DMS53 treated with DMSO at 0.1 percent for 48 hours (cell line): ENCODE measurements around the gene PLCL1.

ENCODE experiments used
- DNase-seq: peaks from one replicate; lab custom pipeline; 2025; ENCODE audit not compliant: unreplicated experiment; lab: John Stamatoyannopoulos, UW

The PLCL1 gene

GRCh38 chr2:197804049-197804757 lies at the start of gene PLCL1:
TSS of gene PLCL1 (plus strand) at chr2:197804593.
- DNase-seq = peak; percentile 88

GRCh38 chr2:197759013-197759412 lies 45.4 kb upstream of the PLCL1 start:
- no peak for DNase-seq

- no peak for DNase-seq
Observed at GRCh38 chr2:197759625-197760292, 44.6 kb upstream of the PLCL1 start.

- DNase-seq = no peak
Observed at GRCh38 chr2:197760293-197760657, 44.1 kb upstream of the PLCL1 start.

- DNase-seq = peak; percentile 26
Observed at GRCh38 chr2:197777823-197778407, 26.5 kb upstream of the PLCL1 start.

GRCh38 chr2:197779261-197779660 lies 25.1 kb upstream of the PLCL1 start:
- no peak for DNase-seq

DNA sequence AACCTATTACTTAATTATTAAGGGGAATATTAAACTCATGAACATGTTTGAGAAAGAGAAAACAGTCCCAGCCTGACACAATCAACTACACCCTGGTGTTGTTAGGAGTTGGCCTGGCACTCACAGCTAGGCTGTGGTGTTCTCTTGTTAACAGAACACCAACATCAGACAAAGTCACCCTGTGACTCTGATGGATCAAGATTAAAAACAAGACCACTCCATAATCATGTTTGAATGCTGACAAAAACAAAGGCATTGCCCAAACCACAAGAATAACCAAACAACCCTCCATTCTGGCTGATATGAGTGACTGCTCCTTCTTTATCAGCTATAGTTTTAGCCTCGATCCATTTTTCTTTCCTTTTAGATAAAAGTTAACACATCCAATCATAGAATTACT lies 22.3 kb upstream of the PLCL1 start:
- no peak for DNase-seq

DNA sequence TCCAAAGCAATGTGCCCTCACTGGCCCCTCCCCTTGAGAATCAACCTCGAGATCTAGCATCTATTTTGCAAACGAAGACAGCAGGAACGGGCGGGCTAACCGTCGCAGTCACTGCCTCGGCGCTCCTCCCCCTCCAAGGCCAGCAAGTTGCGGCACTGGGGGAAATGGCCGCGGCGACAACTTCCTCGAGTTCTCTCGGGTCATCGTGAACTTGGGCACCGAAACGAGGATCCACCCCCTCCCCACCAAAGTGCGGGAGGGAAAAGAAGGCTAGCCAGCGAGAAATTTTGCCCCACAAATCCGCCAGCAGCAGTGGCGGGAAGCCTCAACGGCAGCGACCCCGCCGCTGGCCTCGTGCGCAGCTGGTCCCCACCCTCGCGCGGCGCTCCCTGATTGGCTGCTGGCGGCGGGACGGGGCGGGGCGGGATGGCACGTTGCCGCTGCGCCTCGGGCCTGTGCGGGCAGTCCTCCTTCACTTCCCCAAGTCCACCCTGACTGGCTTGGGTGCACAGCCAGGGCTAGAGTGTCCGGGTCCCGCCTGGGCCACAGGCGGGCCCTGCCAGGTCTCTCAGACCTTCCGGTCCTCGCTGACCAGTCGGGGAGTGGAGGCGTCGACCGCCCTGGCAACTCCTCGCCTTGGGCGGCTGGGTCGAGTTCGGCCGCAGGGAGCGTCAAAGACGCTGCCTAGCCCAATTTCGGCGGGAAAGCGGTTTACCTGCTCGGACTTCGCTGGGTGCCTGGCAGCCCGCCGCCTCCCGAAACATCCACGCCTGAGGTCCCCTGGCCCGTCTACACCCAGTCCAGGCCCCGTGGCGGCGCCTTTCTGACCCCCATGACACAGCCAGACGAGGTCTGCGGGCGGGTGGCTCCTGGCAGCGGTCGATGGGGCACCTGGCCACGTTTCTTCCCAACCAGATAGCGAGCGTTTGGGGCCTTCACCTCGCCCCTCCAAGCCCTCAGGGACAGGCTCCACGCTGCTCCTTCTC lies 19.1 kb upstream of the PLCL1 start, which contains the start of gene BOLL:
Gene BOLL, minus strand, starts transcription at position 364 of the 986 bp plus-strand sequence. CDS start 3,469 bp downstream, outside the sequence.
- DNase-seq = no peak

GRCh38 chr2:197786010-197786877 lies 18.1 kb upstream of the PLCL1 start:
- DNase-seq = no peak

GRCh38 chr2:197793456-197793855 lies 10.9 kb upstream of the PLCL1 start:
- DNase-seq = no peak

- DNase-seq = no peak
Observed at GRCh38 chr2:197795277-197795676, 9.1 kb upstream of the PLCL1 start.

GRCh38 chr2:197798187-197798586 lies 6.2 kb upstream of the PLCL1 start:
- DNase-seq = no peak

DNA sequence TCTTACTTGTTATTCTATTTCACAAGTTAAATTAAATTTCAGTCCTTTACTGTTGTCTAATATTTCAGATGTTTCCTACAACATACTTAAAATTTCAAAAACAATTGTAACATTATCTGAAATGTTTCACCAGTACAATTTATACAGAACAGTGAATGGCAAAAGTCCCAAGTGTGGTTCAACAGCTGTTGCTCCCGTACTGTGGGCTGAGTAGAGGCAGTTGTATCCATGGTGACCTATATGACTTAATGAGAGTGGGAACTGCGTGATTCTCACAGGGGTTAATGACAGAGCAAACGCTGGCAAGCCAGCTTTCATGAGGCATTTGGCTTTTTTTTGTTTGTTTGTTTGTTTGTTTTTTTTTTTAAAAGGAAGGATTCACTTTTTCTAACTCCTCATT lies 5.3 kb upstream of the PLCL1 start:
- no peak for DNase-seq

GRCh38 chr2:197800091-197800490 lies 4.3 kb upstream of the PLCL1 start:
- no peak for DNase-seq

DNA sequence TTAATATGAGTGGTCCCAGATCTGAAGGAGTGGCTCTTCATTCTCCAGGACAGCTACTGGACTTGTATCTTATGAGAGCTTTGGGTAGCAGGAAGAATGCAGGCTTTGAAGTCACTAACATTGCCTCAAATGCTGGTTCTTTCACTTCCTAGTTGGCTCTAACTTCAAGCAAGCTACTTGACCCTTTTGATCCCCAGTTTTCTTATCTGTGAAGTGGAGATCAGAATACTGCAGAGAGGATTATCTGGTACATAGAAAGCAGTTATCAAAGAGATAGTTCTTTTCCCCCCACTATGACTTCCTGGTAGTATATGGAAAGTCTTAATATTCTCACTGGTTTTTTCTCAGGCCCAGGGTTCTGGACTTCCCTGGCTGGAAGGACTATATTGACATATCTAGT lies 3.4 kb upstream of the PLCL1 start:
- DNase-seq = no peak

GRCh38 chr2:197803033-197803444 lies 1.4 kb upstream of the PLCL1 start:
- peak; percentile 60 for DNase-seq

DNA sequence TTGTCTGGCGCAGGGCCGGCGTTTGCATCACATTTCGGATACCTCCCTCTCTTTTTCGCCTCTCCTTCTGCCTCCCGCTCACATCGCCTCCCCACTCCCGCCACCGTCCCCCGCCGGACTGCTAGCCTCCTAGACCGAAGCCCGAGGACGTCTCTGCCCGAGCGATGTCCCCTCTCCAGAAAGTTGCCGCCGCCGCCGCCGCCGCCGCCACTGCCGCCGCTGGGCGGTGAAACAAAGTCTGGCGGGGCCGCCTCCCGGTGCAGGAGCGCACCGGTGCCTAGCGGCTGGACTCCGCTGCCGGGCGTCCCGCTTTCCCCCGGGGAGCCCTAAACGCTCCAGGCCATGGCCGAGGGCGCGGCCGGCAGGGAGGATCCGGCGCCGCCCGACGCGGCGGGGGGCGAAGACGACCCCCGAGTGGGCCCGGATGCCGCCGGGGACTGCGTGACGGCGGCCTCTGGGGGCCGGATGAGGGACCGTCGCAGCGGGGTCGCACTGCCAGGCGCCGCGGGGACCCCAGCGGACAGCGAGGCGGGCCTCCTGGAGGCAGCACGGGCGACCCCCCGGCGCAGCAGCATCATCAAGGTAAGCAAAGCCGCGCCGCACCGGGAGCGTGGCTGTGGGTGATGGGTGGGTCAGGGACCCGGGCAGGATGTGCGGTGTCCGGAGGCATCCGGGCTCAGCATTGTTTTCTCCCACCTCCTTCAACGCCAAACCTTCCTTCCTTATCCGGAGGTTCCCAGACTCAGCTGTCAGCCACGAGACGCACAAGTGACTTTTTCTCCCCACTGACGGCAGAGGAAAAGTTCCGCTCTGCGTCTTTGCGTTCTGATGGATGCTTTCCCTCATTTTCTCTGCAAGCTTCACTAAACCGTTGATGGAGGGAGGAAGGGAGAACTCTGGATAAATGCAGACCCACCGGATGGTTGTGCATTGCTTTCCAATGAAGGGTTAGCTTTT lies 643 bp downstream of the PLCL1 start:
- DNase-seq = no peak

GRCh38 chr2:197805715-197806633 lies 1.6 kb downstream of the PLCL1 start:
- no peak for DNase-seq
